ENCODE data around the gene ZMYND19.

GRCh38 chr9:137564134-137564533 lies 26.2 kb downstream of the ZMYND19 start:
- no peak for TF ChIP-seq CTCF (IDR thresholded peaks at IDR 0.05)
- no peak for TF ChIP-seq POLR2AphosphoS5 (IDR thresholded peaks at IDR 0.05)

Measured in breast epithelium (tissue), 3 donors.